NCI-H460 (cell line): Measurements from ENCODE around the gene C2orf76. TPM values are rescaled to one million over a fixed set of nuclear protein-coding genes. Genes with fewer than 3 reads are reported as not detected.

Experiments
- total RNA-seq: library from RNA; depleted of rRNA; stranded (reverse); fragments of >200 nt; shearing (Covaris generic); gene quantifications from 2 replicates; pipeline ENCODE4 v1.2.3, GENCODE V29; 2014; rRNA removed

The C2orf76 gene
- total RNA-seq, 1 experiment from 2014 or later = 24.0 TPM

Other genes starting within 250 kb of the C2orf76 start
- not detected in 2 replicates for gene C1QL2, start 208.1 kb downstream of the C2orf76 start, total RNA-seq
- 9.4 and 11.1 TPM in 2 replicates for gene STEAP3, start 143.0 kb downstream of the C2orf76 start, total RNA-seq
- 83.3 and 86.6 TPM in 2 replicates for gene DBI, start 143 bp upstream of the C2orf76 start, total RNA-seq
- gene TMEM37, start 65.0 kb upstream of the C2orf76 start, total RNA-seq = 1.4 and 2.5 TPM in 2 replicates
- not detected in 2 replicates for gene SCTR, start 157.6 kb upstream of the C2orf76 start, total RNA-seq
- gene CFAP221, start 177.6 kb upstream of the C2orf76 start, total RNA-seq = not detected in 2 replicates